ENCODE data around the gene TCFL5.
"Not testable (repeated sequence)": the region's sequence is repeated elsewhere in the genome, so short reads cannot be mapped to it uniquely, and the experiment has no call there.

TCFL5 gene

DNA sequence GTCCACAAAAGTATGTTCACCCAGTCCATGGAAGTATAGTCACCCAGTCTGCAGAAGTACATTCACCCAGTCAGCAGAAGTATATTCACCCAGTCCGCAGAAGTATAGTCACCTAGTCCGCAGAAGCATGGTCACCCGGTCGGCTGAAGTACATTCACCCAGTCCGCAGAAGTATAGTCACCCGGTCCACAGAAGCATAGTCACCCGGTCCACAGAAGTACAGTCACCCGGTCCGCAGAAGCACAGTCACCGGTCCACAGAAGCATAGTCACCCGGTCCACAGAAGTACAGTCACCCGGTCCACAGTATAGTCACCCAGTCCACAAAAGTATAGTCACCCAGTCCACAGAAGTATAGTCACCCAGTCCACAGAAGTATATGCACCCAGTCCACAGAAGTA, 8.8 kb downstream of the TCFL5 start:
- DNase-seq: no peak

- DNase-seq: no peak
These were observed 9.4 kb downstream of the TCFL5 start for GRCh38 chr20:62852196-62852595.

DNA sequence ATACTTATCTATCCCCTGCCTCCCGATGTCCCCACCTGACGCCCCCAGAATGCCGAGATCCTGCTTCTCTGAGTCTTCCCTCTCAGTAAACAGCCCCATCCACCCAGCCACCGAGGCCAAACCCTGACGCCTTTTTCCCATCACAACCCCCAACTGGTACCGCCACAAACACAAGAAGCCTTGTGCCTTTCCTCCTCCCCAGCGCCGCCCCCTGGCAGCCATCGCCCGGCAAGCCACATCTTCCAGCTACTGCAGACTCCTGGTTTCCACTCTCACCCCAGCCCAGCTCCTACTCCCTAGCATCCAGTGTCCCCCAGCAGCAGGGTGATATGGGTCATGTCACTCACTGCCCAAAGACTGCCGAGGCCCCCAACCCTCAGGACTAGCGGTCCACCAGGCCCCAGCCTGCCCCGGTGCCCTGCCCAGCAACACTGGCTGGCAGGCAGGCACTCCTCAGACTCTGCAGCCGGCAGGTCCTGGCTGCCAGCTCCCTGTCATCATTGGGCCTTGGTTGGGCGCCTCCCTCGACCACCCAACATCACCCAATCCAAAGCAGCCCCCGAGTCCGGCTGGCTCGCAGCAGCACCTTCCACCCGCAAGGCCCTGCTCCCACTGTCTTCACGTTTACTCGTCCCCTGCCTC, 11.2 kb downstream of the TCFL5 start:
- DNase-seq: no peak

- DNase-seq: no peak
These were observed 12.2 kb downstream of the TCFL5 start for GRCh38 chr20:62849431-62849830.

DNA sequence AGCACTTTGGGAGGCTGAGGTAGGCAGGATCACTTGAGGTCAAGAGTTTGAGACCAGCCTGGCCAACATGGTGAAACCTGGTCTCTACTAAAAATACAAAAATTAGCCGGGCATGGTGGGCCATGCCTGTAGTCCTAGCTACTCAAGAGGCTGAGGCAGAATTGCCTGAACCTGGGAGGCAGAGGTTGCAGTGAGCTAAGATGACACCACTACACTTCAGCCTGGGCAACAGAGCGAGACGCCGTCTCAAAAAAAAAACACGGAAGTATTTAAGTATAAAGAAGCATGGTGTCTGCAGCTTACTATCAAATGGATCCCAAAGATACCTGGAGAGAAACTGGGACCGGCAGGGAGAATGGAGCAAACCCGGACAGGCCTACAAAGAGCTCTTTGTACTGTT, 12.7 kb downstream of the TCFL5 start:
- not testable (repeated sequence) for DNase-seq

DNA sequence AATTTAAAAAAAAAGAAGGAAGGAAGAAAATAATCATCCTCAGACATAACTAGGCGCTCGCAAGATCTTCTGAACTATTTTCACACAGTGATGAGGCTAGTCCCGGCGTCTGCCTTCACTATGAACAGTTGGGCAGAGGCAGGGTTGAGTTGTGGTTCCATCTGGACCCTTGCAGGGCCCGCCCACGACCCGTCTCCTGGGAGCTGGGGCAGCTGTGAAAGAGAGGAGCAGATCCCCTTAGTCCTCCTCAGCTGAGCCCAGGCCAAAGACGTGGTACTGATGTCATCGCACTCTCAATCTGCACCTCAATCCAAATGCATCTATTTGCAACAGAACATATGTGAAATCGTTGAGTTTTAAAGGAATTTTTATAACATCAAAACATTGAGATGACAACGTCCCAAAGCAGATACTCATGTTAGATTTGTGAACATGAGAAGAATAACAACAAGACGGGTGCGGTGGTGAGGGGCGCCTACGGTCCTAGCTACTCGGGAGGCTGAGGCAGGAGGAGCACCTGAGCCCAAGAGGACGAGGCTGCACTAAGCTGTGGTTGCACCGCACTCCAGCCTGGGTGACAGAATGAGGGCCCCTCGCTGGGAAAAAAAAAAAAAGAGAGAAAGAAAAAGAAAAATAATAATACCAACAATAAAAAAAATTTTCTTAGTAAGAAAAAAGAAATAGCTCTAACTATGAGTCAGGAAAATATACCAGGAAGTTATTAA, 15.3 kb downstream of the TCFL5 start:
- no peak for DNase-seq

DNA sequence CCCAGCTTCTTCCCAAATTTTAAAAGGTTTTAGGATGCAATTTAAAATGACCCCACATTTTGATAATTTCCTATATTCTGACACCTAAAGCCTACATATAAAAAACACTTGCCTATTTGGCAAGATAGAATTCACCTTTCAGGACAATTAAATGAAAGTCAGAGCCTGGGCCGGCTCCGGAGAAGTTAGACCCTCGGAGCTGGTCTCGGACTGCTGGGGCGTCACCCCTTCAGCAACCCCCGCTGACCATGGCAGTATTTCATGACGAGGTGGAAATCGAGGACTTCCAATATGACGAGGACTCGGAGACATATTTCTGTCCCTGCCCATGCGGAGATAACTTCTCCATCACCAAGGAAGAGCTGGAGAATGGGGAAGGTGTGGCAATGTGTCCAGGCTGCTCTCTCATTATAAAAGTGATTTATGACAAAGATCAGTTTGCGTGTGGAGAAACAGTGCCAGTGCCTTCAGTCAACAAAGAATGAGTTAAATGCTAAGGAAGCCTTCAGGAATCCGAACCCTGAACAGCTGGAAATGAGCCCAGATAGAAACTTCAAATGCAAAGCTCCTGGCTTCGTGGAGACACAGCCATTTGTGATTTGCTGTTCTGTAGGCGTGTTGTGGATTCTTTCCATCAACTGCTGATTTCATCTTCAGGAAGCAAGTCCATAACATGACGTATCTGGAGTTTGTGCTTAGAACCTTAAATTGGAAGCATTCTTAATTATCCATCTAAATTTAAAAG, 16.0 kb downstream of the TCFL5 start:
- no peak for DNase-seq

DNA sequence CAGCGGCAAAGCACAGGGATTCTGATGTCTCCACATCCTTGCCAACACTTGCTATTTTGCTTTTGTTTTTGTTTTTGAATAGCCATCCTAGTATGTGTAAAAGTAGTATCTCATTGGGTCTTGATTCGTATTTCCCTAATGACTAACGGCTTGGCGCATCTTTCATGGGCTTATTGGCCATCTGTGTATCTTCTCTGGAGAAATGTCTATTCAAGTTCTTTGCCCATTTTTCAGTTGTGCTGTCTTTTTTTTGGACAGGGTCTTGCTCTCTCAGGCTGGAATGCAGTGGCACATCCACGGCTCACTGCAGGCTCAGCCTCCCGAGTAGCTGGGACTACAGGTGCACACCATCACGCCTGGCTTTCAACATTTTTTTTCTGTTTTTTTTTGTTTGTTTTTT, 17.4 kb downstream of the TCFL5 start:
- no peak for DNase-seq

- DNase-seq: no peak
These were observed 18.0 kb downstream of the TCFL5 start for GRCh38 chr20:62843656-62844055.

DNA sequence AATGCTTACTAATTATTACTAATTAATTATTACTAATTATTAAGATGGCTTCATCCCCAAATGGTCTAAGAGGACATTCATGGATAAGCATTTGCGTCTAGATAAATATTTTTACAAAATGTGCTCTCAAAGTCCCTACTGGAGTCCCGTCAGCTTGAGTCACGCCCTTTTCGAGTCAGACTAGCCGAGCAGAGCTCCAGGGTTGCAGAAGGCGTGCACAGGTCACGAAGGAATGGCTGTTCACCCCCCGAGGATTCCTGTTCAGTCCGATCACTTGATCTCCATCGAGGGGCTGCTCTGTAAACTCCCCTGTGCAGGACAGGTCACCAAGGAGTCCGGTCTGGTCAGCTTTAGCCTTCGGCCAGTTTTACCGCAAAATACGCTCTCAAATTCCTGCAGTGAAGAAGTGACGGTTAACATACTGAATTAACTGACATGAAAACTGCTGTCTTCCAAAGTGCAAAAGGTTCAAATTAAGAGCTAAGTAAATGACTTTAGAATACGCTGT, 19.9 kb downstream of the TCFL5 start:
- DNase-seq: no peak

- no peak for DNase-seq
These were observed 21.1 kb downstream of the TCFL5 start for GRCh38 chr20:62840244-62841197.

DNA sequence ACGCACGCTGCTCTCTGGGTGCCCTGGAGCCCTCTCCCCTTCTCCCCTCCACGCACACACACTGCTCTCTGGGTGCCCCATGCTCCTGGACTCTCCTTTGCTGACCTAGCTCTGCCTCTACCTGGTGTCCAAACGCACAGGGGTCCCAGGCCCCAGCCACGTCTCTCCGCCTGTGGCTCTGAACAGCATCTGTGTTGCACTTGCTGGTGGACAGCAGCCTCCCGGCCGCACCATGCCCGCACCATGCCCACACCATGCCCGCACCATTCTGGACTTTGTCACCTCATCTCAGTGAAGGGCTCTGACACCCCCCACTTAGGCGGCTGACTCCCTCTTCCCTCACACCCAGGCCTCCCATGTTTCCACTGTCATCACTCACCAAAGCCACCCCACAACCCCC, 21.8 kb downstream of the TCFL5 start:
- DNase-seq: no peak

GRCh38 chr20:62839261-62839660, 22.4 kb downstream of the TCFL5 start:
- DNase-seq: no peak

GRCh38 chr20:62838128-62838891, 23.3 kb downstream of the TCFL5 start:
- DNase-seq: no peak

GRCh38 chr20:62837790-62838127, 23.9 kb downstream of the TCFL5 start:
- no peak for DNase-seq

DNA sequence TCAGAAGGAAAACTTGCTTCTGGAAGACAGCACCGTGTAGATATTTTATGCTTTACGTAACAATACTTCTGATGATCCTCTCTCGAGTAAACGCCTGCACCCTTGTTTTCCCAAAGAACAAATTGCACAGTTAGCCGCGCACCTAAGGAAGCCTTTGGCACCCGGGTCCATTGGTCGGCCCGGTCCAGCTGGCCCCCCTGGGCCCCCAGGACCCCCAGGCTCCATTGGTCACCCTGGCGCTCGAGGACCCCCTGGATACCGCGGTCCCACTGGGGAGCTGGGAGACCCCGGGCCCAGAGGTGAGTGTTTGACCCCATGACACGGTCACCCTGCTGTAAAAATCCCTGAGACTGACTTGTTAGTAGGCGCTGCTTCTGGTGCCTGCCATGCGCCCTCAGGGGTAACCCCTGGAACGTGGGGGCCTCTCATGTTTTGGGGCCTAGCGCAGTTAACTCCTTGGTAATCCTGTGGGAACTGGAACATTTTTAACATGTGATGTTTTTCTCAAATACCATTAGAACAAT, 24.6 kb downstream of the TCFL5 start:
- no peak for DNase-seq

DNA sequence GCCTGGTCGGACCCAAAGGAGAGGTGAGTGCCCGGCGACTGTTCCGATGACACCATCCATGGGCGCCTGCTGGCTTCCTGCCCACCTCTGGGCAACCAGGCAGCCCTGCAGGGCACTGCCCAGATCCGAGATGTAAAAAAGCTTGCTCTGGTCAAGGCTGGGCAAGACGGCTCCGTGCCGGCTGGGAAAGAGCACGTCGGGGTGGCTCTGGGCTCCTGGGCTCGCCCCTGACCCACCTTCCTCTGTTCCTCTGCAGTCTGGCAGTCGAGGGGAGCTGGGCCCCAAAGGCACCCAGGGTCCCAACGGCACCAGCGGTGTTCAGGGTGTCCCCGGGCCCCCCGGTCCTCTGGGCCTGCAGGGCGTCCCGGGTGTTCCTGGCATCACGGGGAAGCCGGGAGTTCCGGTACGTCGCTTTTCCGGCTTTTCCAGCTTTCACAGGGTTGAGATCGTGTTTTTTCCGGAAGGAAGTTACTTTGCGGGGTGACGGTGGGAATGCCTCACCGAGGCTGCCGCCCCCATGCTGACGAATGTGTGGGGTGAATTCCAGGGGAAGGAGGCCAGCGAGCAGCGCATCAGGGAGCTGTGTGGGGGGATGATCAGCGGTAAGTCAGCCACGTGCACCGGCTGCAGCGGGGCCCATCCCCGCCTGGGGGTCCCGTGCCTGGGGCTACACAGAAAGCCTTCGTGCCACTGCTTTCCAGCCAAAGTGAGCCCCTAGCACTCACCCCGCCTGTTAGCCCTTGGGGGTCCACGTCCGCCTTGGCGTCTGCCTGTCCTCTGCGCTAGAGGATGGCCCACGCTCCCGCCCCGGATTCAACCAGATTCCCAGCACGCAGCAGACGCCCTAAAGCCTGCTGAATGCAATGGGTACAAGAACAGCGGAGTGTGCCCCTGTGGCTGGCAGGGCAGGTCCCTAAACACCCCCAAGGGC, 25.4 kb downstream of the TCFL5 start:
- no peak for DNase-seq

DNA sequence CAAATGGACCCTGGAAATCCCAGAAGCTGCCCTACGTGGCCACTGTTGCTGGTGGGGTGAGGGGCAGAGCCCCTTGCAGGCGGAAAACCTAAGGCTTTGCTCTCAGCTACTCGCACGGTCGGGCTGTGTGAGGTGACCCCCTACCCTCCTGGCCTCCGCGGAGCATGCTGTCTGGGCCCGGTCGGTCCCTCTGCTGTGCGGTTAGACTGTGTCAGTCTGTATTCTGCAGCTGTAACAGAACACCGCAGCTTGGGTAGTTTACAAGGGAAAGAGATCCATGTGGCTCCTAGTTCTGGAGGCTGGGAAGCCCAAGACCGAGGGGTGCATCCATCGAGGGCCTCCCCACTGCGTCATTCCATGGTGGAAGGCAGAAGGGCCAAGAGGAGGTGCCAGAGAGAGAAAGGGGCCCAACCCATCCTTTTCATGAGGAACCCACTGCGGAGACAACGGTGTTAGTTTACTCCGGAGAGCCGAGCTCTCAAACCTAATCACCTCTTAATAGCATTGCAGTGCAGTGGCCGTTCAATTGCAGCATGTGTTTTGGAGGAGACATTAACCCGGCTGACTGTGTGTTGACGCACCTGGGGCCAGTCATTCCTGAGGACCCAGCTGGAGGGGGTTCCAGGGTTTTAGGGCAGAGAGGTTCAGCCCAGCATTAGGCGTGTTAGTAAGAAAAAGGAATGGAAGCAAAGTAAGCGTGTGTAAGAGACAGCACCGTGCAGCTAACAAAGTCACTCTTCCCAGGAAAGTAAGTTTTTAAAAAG, 26.5 kb downstream of the TCFL5 start:
- DNase-seq: no peak

GRCh38 chr20:62832951-62833391, 28.7 kb downstream of the TCFL5 start:
- no peak for DNase-seq

Data from NCI-H510A (cell line).